GM12873 (cell line): Measurements from ENCODE around the gene ZDHHC1.

ENCODE experiments used
- CTCF ChIP-seq: IDR thresholded peaks from 2 replicates; pipeline ENCODE4 v1.5.1; 2012; ENCODE audit warnings: low read depth, mild to moderate bottlenecking, moderate library complexity, low read length, control low read depth; ENCODE audit not compliant: insufficient read depth; ENCODE audit errors: missing control alignments

Gene ZDHHC1

DNA sequence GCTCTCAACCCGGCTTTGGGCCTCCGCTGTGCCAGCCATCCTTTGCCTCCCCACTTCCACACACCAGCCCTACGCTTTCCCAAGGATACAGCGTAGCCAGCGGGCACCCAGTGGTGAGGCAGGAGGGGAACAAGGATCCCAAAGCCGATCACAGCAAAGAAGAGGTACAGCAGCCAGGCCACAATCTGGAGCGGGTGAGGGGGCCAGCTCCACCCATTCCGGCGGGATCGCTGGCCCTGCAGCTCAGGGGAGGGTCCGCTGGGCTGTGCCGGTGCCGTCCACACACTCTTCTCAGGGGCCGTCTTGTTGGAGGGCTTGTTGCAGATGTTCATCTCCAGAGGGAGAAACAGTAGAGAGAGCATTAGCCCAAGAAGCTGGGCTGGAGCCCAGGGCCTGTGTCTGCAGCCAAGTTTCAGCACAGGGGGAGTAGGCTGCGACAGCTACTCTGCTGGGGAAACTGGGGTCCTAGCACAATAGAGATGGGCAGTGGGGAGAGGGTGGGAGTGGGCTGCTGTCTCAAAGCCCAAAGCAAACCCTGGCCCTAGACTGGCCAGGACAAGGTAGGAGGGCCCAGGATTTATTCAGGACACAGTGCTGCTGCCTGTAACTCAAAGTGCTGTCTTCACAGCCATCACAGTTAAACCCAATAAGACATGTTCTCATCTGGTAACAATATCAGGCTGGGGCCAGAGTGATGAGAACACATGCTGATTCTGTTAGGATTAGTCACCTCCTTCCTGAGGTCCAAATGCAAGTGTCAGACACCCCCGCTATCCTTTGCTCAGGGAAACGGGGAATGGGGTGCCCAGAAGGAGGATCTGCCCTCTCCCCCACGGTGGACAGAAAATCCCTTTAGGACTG is 9.9 kb downstream of the ZDHHC1 start:
- no peak for TF ChIP-seq CTCF

DNA sequence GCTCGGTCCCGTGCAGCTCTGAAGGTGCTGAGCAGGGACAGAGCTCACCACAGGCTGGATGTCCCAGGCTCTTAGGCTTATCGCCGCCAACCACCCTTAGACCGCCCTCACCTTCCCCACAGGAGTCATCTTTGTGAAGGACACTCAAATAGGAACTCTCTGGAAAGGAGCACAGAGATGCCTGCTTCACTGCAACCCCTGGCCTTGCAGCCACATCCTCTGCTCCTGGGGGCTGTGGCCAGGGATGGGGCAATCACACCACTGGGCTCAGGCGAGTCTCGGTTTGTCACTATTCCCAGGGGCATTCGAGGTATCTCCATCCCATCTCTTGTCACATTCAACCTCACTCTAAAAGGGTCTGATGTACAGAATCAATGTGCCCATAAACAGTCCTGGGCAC is 10.9 kb downstream of the ZDHHC1 start:
- TF ChIP-seq CTCF, result no peak

DNA sequence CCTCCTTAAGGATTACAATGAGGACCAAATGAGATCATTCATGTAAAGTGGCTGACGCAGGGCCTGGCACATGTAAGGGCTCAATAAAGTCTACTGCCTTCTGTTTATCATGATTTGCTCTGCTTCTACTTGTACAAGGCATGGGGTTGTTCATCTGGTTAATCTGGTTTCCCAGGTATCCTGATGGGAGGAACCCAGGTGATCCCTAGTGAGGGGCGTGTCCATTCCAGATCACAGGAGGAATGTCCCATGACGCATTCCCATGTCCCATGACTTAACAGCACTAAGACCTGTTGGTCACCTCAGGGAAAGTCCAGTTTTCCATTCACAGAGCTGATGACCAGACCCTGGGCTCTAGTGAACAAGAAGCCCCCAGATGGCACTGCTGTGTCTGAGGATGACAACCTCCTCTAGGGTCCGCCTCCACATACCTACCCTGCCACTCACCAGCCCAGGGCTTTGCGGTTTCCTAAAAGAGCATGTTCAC is 11.5 kb downstream of the ZDHHC1 start:
- no peak for TF ChIP-seq CTCF

DNA sequence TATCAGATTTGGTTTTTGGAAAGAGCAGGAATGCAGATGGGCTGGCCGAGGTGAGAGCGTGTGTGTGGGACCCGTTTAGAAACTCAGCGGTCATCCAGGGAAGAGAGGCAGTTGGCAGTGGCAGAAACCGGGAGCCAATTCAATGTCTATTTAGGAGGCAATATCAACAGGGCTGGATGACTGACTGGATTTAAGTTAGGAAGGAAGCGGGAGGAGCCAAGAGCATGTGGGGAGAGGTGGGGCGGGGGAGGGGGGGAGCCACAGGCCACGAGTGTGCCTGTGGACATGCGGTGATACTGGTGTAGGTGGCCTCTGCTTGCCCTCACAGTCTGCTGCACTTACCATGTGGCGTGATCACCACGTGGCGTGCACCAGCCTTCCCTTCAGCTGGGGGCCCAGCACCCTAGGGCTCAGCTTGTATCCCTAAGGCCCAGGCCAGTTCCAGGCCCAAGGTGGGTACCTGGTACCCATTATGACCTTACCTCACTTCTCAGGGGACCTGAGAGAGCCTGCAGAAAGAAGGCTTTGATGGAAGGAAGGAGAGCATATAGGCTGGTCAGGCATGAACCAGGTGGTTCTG is 12.2 kb downstream of the ZDHHC1 start:
- no peak for TF ChIP-seq CTCF

DNA sequence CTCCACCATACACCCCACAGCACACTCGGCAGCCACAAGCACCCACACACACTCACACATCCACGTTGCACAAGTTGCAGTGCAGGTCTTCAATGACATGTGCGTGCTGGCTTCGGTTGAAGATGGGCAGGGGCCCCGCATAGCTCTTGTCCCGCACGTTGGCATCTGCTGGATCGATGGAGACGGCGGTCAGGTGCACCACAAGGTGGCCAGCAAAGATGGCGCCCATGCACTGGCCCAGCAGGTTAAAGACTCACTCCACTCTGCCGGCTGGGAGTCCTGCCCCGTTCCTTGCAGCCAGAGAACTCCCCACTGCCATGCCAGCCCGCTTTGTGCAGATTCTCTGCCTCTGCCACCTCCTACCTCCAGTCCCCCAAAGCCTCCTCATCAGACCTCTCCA is 15.4 kb downstream of the ZDHHC1 start:
- no peak for TF ChIP-seq CTCF

GRCh38 chr16:67399749-67400704 is 16.2 kb downstream of the ZDHHC1 start:
- TF ChIP-seq CTCF, result no peak
